ENCODE results near the gene ARHGAP10.

DNA sequence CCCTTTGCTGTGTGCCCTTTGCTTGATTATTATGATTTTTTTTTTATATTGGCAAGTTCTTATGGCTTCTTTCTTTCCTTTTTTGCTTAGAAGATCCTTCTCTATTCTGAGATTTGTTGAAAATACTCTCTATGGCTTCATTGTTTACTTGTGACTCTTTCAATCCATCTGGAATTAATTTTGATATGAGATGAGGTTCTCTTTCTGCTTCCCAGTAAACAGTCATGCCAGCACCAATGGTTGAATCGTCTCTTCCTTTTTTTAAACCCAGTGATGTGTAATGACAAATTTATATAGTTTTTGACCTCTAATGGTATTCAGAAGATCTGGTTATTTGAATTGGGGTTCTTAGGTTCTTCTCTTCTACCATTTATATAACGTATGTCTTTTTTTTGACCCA, 121.8 kb downstream of the ARHGAP10 start:
- TF ChIP-seq, protein P1, sequence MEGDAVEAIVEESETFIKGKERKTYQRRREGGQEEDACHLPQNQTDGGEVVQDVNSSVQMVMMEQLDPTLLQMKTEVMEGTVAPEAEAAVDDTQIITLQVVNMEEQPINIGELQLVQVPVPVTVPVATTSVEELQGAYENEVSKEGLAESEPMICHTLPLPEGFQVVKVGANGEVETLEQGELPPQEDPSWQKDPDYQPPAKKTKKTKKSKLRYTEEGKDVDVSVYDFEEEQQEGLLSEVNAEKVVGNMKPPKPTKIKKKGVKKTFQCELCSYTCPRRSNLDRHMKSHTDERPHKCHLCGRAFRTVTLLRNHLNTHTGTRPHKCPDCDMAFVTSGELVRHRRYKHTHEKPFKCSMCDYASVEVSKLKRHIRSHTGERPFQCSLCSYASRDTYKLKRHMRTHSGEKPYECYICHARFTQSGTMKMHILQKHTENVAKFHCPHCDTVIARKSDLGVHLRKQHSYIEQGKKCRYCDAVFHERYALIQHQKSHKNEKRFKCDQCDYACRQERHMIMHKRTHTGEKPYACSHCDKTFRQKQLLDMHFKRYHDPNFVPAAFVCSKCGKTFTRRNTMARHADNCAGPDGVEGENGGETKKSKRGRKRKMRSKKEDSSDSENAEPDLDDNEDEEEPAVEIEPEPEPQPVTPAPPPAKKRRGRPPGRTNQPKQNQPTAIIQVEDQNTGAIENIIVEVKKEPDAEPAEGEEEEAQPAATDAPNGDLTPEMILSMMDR (IDR thresholded peaks at IDR 0.05): no peak
- no peak for TF ChIP-seq POLR2A (IDR thresholded peaks at IDR 0.05)

All from testis (tissue), 2 donors.